H1 (cell line): ENCODE results near the gene DOK7. TPM values are rescaled to one million over a fixed set of nuclear protein-coding genes. Genes with fewer than 3 reads are reported as not detected.

Experiments
- CTCF ChIA-PET: fragments of 300-600 bp; sonication (Branson Sonifier 250); formaldehyde crosslinking; loops from one replicate; lab custom pipeline; 2021; ENCODE audit not compliant: partially characterized antibody; lab: Charles Lee
- POLR2A ChIA-PET: fragments of 300-600 bp; sonication (Branson Sonifier 250); formaldehyde crosslinking; loops from one replicate; lab custom pipeline; 2021; ENCODE audit warnings: inconsistent platforms; ENCODE audit not compliant: partially characterized antibody; lab: Charles Lee
- DNase-seq, 2 experiments: peaks; one replicate each; pipeline versions ENCODE4 v3.0.0 to v3.0.0-alpha.2; 2010 to 2022; ENCODE audit warnings: low spot score in 2 of 2, low read depth in 1 of 2, mixed read lengths in 1 of 2
- FAIRE-seq: peaks from 2 replicates; lab custom pipeline; 2011; peaks lifted over from hg19 to GRCh38; lab: Jason Lieb, UNC
- H2AFZ ChIP-seq: 2 replicates; pipeline ENCODE4 v1.8.1; 2012; ENCODE audit warnings: low read length, inconsistent platforms
- H2AK5ac ChIP-seq: 2 replicates; pipeline ENCODE4 v1.6.1; 2013; ENCODE audit warnings: low read depth, low read length
- H2BK120ac ChIP-seq: replicated peaks from 2 replicates; pipeline ENCODE3; 2013; ENCODE audit warnings: low read depth, low read length, inconsistent platforms
- H2BK12ac ChIP-seq: 2 replicates; pipeline ENCODE4 v1.6.1; 2013; ENCODE audit warnings: low read depth, low read length
- H2BK15ac ChIP-seq: 2 replicates; pipeline ENCODE4 v1.6.1; 2013; ENCODE audit warnings: low read length
- H2BK20ac ChIP-seq: 2 replicates; pipeline ENCODE4 v1.6.1; 2013; ENCODE audit warnings: low read length
- H2BK5ac ChIP-seq: 2 replicates; pipeline ENCODE4 v1.6.1; 2013; ENCODE audit warnings: low read depth, low read length
- H3K14ac ChIP-seq: 2 replicates; pipeline ENCODE4 v1.6.1; 2013; ENCODE audit warnings: inconsistent platforms; ENCODE audit not compliant: insufficient read length
- H3K18ac ChIP-seq: 2 replicates; pipeline ENCODE4 v1.6.1; 2013; ENCODE audit warnings: low read length; ENCODE audit errors: extremely low read depth
- H3K23ac ChIP-seq: 2 replicates; pipeline ENCODE4 v1.6.1; 2013; ENCODE audit warnings: inconsistent platforms; ENCODE audit not compliant: insufficient read length
- H3K23me2 ChIP-seq: 2 replicates; pipeline ENCODE4 v1.6.1; 2013; ENCODE audit warnings: low read depth, low read length
- H3K27ac ChIP-seq: 2 replicates; pipeline ENCODE4 v1.6.1; 2011; ENCODE audit warnings: low read depth, low read length, inconsistent platforms
- H3K27me3 ChIP-seq, 4 experiments: replicated peaks in 1 of 4; 1 replicate in 1 of 4; 2 replicates in 3 of 4; pipeline versions ENCODE4 v1.6.1 to v1.8.1; 2011 to 2013; ENCODE audit warnings: low read length in 3 of 4, mild to moderate bottlenecking in 3 of 4, inconsistent platforms in 2 of 4, mixed read lengths in 2 of 4, moderate library complexity in 1 of 4; ENCODE audit not compliant: control insufficient read depth in 3 of 4, insufficient read depth in 3 of 4; ENCODE audit errors: extremely low read depth in 1 of 4
- H3K36me3 ChIP-seq, 4 experiments: 2 replicates each; pipeline versions ENCODE4 v1.6.1 to v1.8.1; 2011 to 2013; ENCODE audit warnings: mild to moderate bottlenecking in 4 of 4, low read length in 3 of 4, moderate library complexity in 2 of 4, control low read depth in 1 of 4, inconsistent platforms in 1 of 4; ENCODE audit not compliant: insufficient read depth in 4 of 4, control insufficient read depth in 2 of 4
- H3K4ac ChIP-seq: replicated peaks from 2 replicates; pipeline ENCODE3; 2013; ENCODE audit warnings: low read length, low read depth, mixed read lengths, inconsistent platforms; ENCODE audit not compliant: insufficient read length
- H3K4me1 ChIP-seq, 4 experiments: replicated peaks in 1 of 4; 1 replicate in 1 of 4; 2 replicates in 3 of 4; pipeline versions ENCODE4 v1.6.1 to v1.8.1; 2011 to 2013; ENCODE audit warnings: low read length in 3 of 4, inconsistent platforms in 2 of 4, mixed read lengths in 1 of 4; ENCODE audit not compliant: insufficient read depth in 4 of 4, control insufficient read depth in 3 of 4
- H3K4me2 ChIP-seq, 2 experiments: 2 replicates each; pipeline versions ENCODE4 v1.6.1 to v1.8.1; 2011 to 2013; ENCODE audit warnings: low read depth in 2 of 2, low read length in 2 of 2, control low read depth in 1 of 2, inconsistent platforms in 1 of 2, mild to moderate bottlenecking in 1 of 2; ENCODE audit not compliant: insufficient read depth in 1 of 2
- H3K4me3 ChIP-seq, 4 experiments: fragments of 200-600, 300-600 bp in 1 of 4; sonication (generic), shearing (Covaris generic), sonication (Bioruptor Twin) in 1 of 4; 2 replicates each; pipeline versions ENCODE4 v1.5.1 to v1.8.1; 2011 to 2016; ENCODE audit warnings: low read length in 4 of 4, low read depth in 3 of 4, control low read depth in 2 of 4, inconsistent platforms in 2 of 4, mild to moderate bottlenecking in 2 of 4, mixed read lengths in 1 of 4, moderate library complexity in 1 of 4; ENCODE audit not compliant: insufficient read depth in 2 of 4; ENCODE audit errors: extremely low read depth in 1 of 4
- H3K56ac ChIP-seq: replicated peaks from 2 replicates; pipeline ENCODE3; 2013; ENCODE audit warnings: low read depth, mild to moderate bottlenecking, mixed read lengths, low read length, inconsistent platforms; ENCODE audit not compliant: insufficient read length
- H3K79me1 ChIP-seq: 2 replicates; pipeline ENCODE4 v1.6.1; 2013; ENCODE audit warnings: low read depth, low read length, control low read depth
- H3K79me2 ChIP-seq, 2 experiments: 2 replicates each; pipeline versions ENCODE4 v1.6.1 to v1.8.1; 2012 to 2013; ENCODE audit warnings: low read length in 2 of 2, mild to moderate bottlenecking in 2 of 2, inconsistent platforms in 1 of 2; ENCODE audit not compliant: insufficient read depth in 2 of 2, control insufficient read depth in 1 of 2
- H3K9ac ChIP-seq, 4 experiments: replicated peaks in 1 of 4; 1 replicate in 1 of 4; 2 replicates in 3 of 4; pipeline versions ENCODE4 v1.6.1 to v1.8.1; 2011 to 2013; ENCODE audit warnings: low read depth in 3 of 4, low read length in 3 of 4, control low read depth in 2 of 4, mild to moderate bottlenecking in 2 of 4, moderate library complexity in 2 of 4, inconsistent platforms in 1 of 4; ENCODE audit errors: extremely low read depth in 1 of 4
- H3K9me3 ChIP-seq, 2 experiments: 2 replicates each; pipeline versions ENCODE4 v1.6.1 to v1.8.1; 2012 to 2013; ENCODE audit warnings: mild to moderate bottlenecking in 2 of 2, moderate library complexity in 2 of 2, control low read depth in 1 of 2, inconsistent platforms in 1 of 2, low read depth in 1 of 2, low read length in 1 of 2, mixed read lengths in 1 of 2; ENCODE audit not compliant: insufficient read depth in 2 of 2
- H4K20me1 ChIP-seq, 2 experiments: replicated peaks in 1 of 2; 2 replicates each; pipeline versions ENCODE3 to v1.8.1; 2011 to 2013; ENCODE audit warnings: inconsistent platforms in 2 of 2, low read length in 2 of 2, mild to moderate bottlenecking in 1 of 2; ENCODE audit not compliant: insufficient read depth in 2 of 2, control insufficient read depth in 1 of 2
- H4K5ac ChIP-seq: 2 replicates; pipeline ENCODE4 v1.6.1; 2013; ENCODE audit warnings: low read length, low read depth, mixed read lengths, inconsistent platforms; ENCODE audit not compliant: insufficient read length
- H4K8ac ChIP-seq: 2 replicates; pipeline ENCODE4 v1.8.0; 2013; ENCODE audit warnings: mild to moderate bottlenecking, moderate library complexity, low read length, inconsistent platforms; ENCODE audit not compliant: insufficient read depth; ENCODE audit errors: extremely low read depth
- H4K91ac ChIP-seq: replicated peaks from 2 replicates; pipeline ENCODE3; 2013; ENCODE audit warnings: low read length, mixed read lengths, inconsistent platforms; ENCODE audit not compliant: insufficient read length
- FOSL1 ChIP-seq: IDR thresholded peaks from 2 replicates; pipeline ENCODE4 v1.6.1; 2011; ENCODE audit warnings: mild to moderate bottlenecking, low read depth, low read length, moderate library complexity; ENCODE audit not compliant: insufficient read depth
- RFX5 ChIP-seq: IDR thresholded peaks from 2 replicates; pipeline ENCODE4 v1.6.1; 2011; ENCODE audit warnings: low read depth, low read length, improper control_type of control experiment, borderline replicate concordance
- RNF2 ChIP-seq: fragments of 200-900, 300-1000 bp; sonication (generic); IDR thresholded peaks from 2 replicates; pipeline ENCODE4 v1.7.1; 2016; ENCODE audit warnings: borderline replicate concordance, low read depth, mild to moderate bottlenecking, antibody characterized with exemption, low read length; ENCODE audit not compliant: poor library complexity, severe bottlenecking; ENCODE audit errors: missing control alignments
- SAP30 ChIP-seq: fragments of 300-600 bp; sonication (generic); IDR thresholded peaks from 2 replicates; pipeline ENCODE4 v1.7.1; 2012; ENCODE audit warnings: low read length, moderate library complexity, mild to moderate bottlenecking, inconsistent platforms; ENCODE audit not compliant: insufficient read depth, insufficient replicate concordance
- SIN3A ChIP-seq, 2 experiments: IDR thresholded peaks in 1 of 2; conservative IDR thresholded peaks in 1 of 2; 2 replicates each; pipeline ENCODE4 v1.6.1; 2011 to 2012; ENCODE audit warnings: low read length in 2 of 2, improper control_type of control experiment in 1 of 2, low read depth in 1 of 2, mild to moderate bottlenecking in 1 of 2
- WGBS, 2 experiments: shearing (Covaris generic) in 1 of 2; methylation state at CpG; one replicate each; pipeline versions ENCODE4 v1.1.6 to v1.1.7; 2013 to 2015; ENCODE audit warnings: low lambda C conversion rate in 2 of 2, mixed read lengths in 2 of 2, inconsistent platforms in 1 of 2, low coverage in 1 of 2, missing lambda C conversion rate in 1 of 2; ENCODE audit not compliant: insufficient replicate concordance in 2 of 2, insufficient coverage in 1 of 2, insufficient read length in 1 of 2; ENCODE audit errors: extremely low coverage in 1 of 2, missing lambda C conversion rate in 1 of 2; 5-methylcytosine and 5-hydroxymethylcytosine counted together
- polyA plus RNA-seq, 7 experiments: library from polyadenylated mRNA; depleted of rRNA in 3 of 7; stranded (reverse) in 5 of 7; unstranded in 2 of 7; fragments of >200 nt in 5 of 7; fragments of 200-250 nt in 2 of 7; gene quantifications; 1 replicate in 5 of 7; 2 replicates in 1 of 7; 4 replicates in 1 of 7; pipeline versions ENCODE4 v1.2.1 to v1.2.3, GENCODE V29; 2011 to 2013; ENCODE audit warnings: missing spikeins in 2 of 7, mixed read lengths in 2 of 7
- total RNA-seq: library from RNA; stranded (reverse); fragmentation: NEBNext Ultra II Directional; extraction: Animal tissue kit (Norgen Biotek cat#: 25700); gene quantifications from 2 replicates; pipeline ENCODE4 v1.2.1, GENCODE V29; 2021
- TF ChIP-seq, protein P1 (sequence below): IDR thresholded peaks from 2 replicates; pipeline ENCODE4 v1.6.1; 2011; ENCODE audit warnings: low read depth, mild to moderate bottlenecking, low read length; ENCODE audit not compliant: insufficient read depth

The DOK7 gene
- total and polyA plus RNA-seq, 2 of the 8 experiments (the other 6 are each of a cell fraction or from before 2014, with no cell fraction given), result 0.32 TPM; not detected in 1

DNA sequence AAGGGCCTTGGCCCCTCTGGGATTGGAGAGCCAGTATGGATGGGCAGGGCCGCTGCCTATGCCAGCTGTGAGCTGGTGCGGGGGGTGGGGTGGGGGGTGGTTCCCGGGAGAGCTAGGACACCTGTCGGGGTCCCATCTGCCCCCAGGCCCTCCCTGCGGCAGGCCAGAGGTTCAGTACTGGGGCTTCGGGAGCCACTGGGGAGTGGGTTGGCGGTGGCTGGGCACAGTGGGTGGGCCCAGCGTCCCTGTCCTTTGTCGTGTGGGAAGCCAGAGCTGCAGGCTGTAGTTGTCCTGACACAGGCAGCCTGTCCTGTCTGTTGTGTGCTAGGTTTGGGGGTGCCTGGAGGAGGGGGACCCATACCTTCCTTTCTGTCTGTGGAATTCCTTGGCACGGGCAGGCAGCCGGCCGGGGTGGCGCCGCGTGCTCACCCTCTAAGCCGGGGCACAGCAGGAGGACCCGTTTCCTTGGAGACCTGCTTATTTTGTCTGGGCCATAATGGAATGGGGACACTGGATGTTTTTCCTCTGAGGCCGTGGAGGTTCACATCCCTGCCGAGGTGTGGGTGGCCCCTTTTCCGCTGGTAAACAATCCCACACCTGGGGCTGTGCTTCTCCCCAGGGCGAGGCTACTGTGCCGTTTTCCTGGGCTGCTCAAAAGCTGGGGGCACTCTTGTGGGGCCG, 14.8 kb downstream of the DOK7 start:
- no peak overlapping the region for H2BK5ac ChIP-seq
- no peak overlapping the region for H2BK120ac ChIP-seq
- no peak overlapping the region for H2BK12ac ChIP-seq
- no peaks in the 10 kb centered on the region for H3K9me3 ChIP-seq
- H2BK15ac ChIP-seq, result no peak overlapping the region
- no peaks in the 10 kb centered on the region for H3K36me3 ChIP-seq
- WGBS, 2 experiments, result 83% methylated on average over 20 of the region's 23 CpGs; no CpG with 5 or more reads in 1 of the 2 experiments
- TF ChIP-seq RNF2 (no peak), FOSL1 (no peak), RFX5 (no peak), SAP30 (no peak), SIN3A (conservative IDR thresholded peaks at IDR 0.05 in 1 of 2, IDR thresholded peaks at IDR 0.05 in 1 of 2; ENCODE audit: low read depth in 1 of 2, low read length in 2 of 2) (no peak)
- TF ChIP-seq, protein P1, sequence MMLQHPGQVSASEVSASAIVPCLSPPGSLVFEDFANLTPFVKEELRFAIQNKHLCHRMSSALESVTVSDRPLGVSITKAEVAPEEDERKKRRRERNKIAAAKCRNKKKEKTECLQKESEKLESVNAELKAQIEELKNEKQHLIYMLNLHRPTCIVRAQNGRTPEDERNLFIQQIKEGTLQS, result no peak
- H3K4ac ChIP-seq, result no peak overlapping the region
- H3K14ac ChIP-seq, result no peak overlapping the region
- H4K5ac ChIP-seq, result no peak overlapping the region
- no peaks in the 10 kb centered on the region for H3K79me2 ChIP-seq
- POLR2A ChIA-PET, result interaction anchor here (1.0 kb wide), 1 partner anchor 8 kb away, joined by 3 read pairs; no protein-coding TSS in a partner anchor
- H3K4me1 ChIP-seq, result peaks cover 0 to 22% (median 14%) of the 10 kb centered on the region in 4 experiments; a peak in 6 of 7 replicates
- H3K4me2 ChIP-seq, result no peak overlapping the region
- no peak overlapping the region for H3K4me3 ChIP-seq
- H3K27ac ChIP-seq, result no peak overlapping the region
- no peaks in the 10 kb centered on the region for H4K20me1 ChIP-seq
- no peak overlapping the region for H3K18ac ChIP-seq
- no peak overlapping the region for H2AK5ac ChIP-seq
- no peak overlapping the region for H3K9ac ChIP-seq
- no peak for DNase-seq
- no peak overlapping the region for H3K56ac ChIP-seq
- H2BK20ac ChIP-seq, result no peak overlapping the region
- H2AFZ ChIP-seq, result no peak overlapping the region
- peak overlapping the region; percentile 69; the same call in 1 of the 2 replicates for H4K8ac ChIP-seq
- FAIRE-seq, result no peak
- CTCF ChIA-PET, result interaction anchor here (1.0 to 6.8 kb wide), 10 partner anchors 7 to 160 kb away, joined by 3 to 48 read pairs (median 5); partner anchors contain the start of gene HGFAC
- H3K27me3 ChIP-seq, result peaks cover 6 to 61% (median 43%) of the 10 kb centered on the region in 4 experiments
- no peak overlapping the region for H4K91ac ChIP-seq
- H3K23me2 ChIP-seq, result peaks cover 3% of the 10 kb centered on the region; the same call in 1 of the 2 replicates
- no peaks in the 10 kb centered on the region for H3K79me1 ChIP-seq
- H3K23ac ChIP-seq, result no peak overlapping the region
